Stimulated activated CD4-positive, alpha-beta T cell treated with anti-CD3 and anti-CD28 coated beads, Interleukin-12 subunit alpha, Interleukin-12 subunit beta, amount 100 ng/mL, for 24 hours (primary cell): ENCODE results near the gene TPM4.
"Not testable (repeated sequence)": the region's sequence is repeated elsewhere in the genome, so short reads cannot be mapped to it uniquely, and the experiment has no call there.

ENCODE experiments used
- DNase-seq, 2 experiments: peaks; one replicate each; pipeline ENCODE4 v3.0.0-alpha.2; 2020; ENCODE audit warnings: low read depth in 2 of 2

Gene TPM4

DNA sequence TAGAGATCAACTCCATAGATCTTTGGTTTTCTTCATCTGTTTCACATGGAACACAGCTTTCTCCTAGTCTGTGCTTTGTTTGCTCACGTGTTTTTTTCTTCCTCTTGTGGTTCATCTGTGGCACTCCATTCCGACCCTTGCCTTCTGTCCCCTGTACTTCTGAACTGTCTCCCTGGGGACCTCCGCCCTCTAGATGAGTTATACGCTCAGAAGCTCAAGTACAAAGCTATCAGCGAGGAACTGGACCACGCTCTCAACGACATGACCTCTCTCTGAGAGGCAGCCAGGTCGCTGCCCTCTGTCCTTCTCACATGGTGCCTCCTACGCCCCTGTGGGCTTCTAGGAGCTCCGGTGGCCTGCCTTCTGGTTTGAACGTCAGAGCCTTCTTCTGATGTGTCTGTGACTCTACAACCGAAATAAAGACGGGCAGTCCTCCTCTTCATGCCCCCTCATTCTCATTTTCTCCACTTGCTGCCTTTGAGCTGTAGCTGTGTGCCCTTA, 18.8 kb downstream of the TPM4 start:
- no peak for DNase-seq

DNA sequence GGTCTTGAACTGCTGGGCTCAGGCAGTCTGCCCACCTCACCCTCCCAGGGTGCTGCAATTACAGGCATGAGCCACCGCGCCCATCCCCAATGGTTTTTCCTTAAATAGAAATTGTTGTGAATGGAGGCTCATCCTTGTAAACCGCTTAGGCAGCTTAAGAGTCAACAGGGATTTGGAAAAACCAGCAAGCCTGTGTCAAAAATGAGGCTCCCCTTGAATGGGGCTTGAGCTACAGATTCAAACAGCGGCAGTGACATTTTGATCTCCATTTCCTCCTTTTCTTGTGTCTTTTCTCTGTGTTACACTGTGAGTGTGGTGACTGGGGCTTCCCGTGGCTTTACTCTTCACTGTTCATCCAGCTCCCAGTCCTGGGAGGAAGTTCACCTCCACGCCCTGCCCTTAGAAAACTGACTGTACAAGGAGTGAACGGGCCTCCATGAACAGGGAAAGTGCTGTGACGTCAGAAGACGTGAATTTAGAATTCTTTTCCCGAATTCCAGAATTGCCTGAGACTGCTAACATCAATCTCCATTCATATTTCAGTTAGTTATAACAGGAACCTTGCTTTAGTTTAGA, 20.1 kb downstream of the TPM4 start:
- no peak for DNase-seq

DNA sequence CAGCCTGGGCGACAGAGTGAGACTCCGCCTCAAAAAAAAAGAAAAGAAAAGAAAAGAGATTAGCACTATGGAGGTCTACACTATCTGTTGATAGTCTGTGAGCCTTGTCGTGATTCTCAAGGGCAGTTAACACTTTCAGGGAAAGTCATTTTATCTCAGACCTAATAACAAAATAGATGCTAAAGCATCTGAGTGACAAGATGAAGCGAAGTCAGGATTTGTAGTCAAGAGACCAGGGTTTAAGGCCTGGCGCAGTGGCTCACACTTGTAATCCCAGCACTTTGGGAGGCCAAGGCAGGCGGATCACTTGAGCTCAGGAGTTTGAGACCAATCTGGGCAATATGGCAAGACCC, 22.1 kb downstream of the TPM4 start:
- DNase-seq = no peak

DNA sequence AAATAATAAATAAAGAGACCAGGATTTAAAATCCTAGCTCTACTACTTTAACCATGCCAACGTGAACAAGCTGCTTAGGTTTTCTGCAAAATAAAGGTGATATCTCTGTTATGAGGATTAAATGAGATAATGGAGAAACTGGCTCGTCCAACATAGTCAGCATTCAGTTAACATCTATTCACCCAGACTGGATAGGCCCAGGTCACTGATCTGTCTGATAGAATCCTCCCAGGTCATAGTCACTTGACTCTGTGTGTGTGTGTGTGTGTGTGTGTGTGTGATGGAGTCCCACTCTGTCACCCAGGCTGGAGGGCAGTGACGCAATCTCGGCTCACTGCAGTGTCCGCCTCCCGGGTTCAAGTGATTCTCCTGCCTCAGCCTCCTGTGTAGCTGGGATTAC, 22.5 kb downstream of the TPM4 start:
- DNase-seq = no peak

DNA sequence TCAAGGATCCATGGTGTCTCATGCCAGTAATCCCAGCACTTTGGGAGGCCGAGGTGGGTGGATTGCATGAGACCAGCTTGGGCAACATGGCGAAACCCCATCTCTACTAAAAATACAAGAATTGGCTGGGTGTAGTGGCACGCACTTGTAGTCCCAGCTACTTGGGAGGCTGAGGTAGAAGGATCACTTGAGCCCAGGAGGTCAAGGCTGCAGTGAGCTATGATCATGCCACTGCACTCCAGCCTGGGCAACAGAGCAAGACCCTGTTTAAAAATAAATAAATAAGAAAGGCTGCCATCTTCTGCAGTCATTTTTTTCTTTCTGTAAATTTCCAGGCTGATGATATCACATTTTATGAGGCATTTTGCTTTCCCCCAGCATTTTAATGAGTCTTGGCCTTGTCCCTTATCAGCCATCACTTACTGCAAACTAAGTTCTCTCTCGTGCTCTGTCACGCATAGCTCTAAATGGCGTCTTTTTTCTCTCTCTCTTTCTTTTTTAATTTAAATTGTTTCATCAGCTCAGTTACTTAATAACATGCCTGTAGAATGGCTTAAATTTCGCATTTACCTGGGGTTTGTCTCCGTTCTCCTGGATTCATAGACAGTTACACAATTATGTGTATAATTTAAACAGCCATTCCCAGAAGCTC, 23.1 kb downstream of the TPM4 start:
- not testable (repeated sequence) for DNase-seq

DNA sequence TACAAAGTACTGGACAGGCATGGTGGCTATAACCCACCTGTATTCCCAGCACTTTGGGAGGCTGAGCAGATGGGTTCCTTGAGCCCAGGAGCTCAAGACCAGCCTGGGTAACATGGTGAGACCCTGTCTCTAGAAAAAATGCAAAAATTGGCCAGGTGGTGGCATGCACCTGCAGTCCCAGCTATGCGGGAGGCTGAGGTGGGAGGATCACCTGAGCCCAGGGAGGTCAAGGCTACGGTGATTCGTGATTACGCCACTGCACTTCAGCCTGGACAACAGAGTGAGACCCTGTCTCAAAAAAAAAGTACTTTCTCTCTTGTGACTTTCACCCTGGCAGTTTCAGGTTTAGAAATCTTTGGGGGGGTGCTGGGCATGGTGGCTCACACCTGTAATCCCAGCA, 24.2 kb downstream of the TPM4 start:
- DNase-seq = no peak

DNA sequence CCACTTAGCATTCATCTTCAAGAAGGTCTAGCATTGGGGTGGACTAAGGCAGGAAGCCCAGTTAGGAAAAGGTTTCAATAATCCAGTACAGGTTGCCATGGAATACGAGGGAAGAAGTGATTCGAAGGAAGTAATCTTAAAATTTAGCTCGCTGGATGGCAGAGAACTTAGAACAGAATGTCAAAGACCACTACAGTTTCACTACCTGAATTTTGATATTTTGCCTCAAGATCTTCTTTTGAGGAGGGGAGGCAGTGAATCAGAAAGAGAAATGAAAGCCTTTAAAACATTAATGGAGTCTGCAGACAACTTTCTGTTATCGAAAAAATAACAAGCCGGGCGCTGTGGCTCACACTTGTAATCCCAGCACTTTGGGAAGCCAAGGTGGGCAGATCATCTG, 28.4 kb downstream of the TPM4 start:
- no peak for DNase-seq

DNA sequence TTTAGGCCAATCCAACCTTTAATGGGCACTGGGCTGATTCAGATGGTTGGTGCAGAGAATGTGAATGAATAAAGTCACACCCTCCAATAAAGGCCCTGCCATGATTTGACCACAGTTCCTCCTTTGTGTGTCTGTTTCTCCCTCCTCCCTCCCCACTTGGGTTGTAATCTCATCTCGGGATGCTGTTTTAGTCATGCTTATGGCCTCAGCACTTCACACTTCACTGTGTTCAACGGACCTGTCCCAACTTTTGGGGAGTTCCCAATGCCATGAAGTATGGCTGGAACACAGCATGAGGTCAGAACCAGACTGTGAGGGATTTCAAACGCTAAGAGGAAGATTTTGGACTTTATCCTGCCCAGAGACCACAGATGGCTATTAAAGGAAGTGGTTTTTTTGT, 29.8 kb downstream of the TPM4 start:
- no peak for DNase-seq

DNA sequence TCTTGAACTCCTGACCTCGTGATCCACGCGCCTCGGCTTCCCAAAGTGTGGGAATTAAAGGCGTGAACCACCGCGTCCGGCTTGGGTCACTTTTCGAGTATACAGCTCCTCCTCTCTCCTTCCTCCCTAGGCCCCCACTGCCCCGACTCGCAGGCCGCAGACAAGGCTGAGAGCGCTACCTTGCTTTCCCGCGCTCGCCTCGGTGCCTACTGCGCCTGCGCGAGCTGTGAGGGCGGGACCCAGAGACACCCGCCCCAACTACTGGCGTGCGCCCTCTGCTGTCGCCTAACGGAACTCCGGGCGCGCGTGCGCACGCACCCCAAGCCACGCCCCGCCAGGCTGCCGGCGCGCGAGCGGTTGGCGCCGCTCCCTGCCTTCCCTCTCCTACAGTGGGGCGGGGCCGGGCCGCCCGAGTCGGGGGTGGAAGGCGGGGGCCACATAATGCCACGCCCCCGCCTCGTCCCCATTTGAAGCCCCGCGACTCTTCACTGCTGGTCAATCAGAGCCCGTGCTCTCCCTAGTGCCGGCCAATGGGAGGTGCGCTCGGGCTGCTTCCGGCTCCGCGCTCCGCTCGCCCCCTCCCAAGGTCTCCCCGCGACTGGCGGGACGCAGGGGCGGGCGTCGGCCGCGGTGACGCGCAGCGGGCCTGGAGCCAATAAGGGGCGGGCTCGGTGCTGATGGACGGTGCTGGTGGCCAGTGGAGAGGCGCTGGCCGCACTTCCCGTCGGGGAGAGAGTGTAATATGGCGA, 35.0 kb downstream of the TPM4 start, which contains the start of gene RAB8A:
TSS of gene RAB8A (plus strand) at position 730 of the 749 bp plus-strand sequence. CDS start at position 743, 13 bp downstream.
- peak; percentile 96 to 100 for DNase-seq

DNA sequence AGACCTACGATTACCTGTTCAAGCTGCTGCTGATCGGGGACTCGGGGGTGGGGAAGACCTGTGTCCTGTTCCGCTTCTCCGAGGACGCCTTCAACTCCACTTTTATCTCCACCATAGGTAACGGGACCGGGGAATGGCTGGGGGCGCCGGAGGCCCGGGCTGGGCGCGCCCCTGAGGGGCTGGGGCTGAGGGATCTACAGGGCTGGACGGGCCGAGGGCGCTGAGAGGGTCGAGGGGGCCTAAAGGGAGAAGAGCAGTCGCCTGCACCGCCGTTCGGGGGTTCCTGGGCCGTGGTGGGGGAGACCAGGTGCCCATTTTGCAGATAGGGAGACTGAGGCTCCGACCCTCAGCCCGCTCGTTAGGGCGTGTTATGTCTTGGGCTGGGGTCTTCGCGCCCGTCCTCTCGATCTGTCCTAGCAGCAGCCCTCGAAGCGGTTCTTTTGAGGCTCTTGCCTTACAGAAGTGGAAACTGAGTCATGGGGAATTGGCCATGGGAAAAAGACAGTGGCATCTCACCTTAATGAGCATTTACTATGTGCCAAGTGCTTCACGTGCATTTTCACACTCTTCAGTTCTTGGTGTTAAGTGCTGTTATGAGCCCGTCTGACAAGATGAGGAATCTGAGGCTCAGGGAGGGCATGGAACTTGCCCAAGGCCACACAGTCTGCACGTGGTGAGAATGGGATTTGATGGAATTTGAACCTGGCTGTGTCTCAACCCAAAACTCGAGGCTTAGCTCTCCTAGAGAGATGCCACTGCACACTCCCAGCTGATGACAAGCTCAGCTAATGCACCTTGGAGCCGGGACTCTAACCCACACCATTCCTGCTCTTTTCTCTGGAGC, 35.8 kb downstream of the TPM4 start:
- DNase-seq = no peak

DNA sequence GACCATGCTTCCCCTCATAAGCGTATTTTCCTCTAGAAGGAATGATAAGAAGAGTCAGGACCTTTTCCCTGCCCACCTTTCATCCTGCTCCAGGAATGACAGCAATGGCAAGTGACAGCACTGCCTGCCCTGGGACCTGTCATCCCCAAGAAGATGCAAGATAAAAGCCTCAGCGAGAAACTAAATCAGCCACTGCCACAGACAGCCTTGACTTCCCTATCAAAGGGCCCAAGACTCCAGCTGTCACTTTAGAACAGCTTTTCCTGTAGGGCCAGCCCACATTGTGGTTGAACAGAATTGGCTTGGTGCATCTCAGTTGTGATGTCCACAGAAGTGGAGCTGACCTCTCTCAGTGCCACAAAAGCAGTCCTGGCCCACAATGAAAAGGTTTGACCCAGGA, 36.5 kb downstream of the TPM4 start:
- DNase-seq = no peak

DNA sequence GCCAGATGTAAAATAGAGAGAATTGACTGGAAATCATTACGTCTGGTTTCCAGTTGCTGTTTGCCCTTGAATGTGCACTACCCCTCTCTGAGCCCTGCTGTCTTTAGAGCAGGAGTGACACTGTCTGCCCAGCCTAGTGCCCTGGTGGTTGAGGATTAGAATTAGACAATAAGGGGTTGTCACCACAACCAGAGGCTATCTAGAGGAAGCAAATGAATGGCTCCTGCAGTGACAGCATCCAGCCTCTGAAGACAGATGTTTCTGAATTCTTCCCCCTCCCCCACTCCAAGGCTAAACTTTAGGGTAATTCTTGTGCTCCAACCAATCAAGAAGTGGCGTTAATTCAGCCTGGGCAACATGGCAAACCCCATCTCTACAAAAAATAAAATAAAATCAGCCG, 37.4 kb downstream of the TPM4 start:
- DNase-seq = no peak

DNA sequence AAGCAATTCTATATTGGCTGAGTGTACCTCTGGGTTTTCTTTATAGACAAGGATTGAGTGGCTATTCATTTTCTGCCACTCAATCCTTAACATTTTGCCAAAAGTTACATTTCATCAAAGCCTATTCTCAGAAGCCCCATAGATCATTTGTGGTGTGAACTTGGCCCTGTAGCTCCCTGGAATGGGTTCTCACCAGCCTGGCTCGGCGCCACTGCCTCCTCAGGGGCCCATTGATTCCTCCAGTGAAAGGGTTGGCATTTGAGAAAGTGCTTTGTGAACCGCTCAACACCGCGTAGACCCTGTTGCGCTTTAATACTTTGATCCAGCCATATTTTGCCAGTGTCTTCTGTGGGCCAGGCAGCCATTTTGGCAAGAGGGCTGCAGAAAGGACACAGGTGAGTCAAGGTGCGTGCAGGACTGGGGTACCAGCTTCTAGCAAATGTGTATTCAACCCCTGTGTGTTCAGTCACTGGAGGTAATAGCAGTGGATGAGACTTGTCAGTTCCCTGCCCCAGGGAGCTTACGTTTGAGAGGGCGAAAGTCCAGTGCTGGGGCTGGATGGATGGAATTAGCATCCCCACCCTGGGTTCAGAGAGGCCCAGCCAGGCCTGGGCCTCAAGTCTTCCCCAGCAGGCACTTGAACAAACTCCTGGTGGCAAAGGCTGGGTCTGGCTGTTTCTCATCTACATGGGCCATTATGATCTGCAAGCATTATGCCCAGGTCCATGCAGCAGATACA, 39.2 kb downstream of the TPM4 start:
- no peak for DNase-seq

DNA sequence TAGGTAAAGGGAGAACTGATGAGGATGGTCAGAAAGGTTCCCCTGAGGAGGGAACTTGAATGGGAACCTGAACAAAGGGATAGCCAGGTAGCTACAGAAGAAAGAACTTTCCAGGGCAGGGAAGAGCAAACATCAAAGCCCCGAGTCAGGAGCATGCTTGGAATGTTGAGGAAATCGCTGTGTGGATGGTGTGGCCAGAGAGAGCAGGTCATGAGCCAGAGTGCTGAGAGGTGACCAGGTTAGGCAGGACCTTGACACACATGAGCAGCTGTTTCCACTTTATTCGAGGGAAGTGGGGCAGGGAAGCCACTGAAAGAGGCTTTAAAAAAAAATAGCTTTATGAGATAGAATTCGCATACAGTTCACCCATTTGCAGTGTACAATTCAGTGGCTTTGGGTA, 39.8 kb downstream of the TPM4 start:
- DNase-seq = no peak

DNA sequence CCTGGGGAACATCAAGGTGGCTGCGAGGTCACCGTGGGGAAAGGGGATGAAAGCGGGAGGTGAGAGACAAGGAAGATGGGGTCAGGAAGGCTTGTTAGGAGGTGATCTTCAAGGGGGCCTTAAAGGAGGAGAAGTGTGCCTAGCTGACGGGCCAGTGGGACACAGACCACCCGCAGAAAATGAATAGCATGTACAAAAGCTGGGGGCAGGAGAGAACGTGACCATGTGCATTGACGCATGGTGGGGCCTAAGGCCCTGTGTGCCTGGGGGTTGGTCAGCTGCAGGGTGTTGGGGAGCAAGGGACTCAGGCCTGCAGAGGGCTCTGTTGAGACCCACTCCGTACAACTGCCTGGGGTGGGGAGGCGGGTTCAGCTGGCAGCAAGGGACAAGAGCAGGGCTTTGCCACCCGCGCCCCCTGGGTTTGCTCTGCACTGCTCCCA, 41.3 kb downstream of the TPM4 start:
- DNase-seq = no peak

DNA sequence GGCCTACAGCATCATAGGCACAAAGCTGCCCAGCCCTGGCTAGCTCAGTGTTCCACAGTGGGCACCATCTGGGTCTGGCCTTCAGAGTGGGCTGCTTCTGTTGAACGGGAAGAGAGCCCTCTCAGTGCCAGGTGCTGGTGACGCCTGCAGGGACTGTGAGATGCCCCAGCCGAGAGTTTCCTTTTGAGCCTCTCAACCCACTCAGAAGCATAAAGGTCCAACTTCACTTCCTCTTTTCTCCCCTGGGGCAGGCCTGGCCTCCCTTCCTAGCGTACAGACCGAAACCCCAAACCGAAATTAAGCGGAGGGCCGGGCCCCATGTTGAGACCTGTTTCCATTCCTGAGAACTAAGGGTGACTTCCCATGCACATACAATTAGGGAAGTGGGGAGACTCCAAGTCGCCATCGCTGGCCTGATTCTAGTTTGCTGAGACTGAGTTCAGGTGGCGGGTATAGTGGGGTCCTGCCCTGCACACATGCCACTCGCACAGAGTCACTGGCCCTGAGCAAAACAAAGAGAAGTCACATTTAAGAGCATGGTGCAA, 42.3 kb downstream of the TPM4 start:
- peak in 1 of 2 experiments; percentile 58 for DNase-seq

DNA sequence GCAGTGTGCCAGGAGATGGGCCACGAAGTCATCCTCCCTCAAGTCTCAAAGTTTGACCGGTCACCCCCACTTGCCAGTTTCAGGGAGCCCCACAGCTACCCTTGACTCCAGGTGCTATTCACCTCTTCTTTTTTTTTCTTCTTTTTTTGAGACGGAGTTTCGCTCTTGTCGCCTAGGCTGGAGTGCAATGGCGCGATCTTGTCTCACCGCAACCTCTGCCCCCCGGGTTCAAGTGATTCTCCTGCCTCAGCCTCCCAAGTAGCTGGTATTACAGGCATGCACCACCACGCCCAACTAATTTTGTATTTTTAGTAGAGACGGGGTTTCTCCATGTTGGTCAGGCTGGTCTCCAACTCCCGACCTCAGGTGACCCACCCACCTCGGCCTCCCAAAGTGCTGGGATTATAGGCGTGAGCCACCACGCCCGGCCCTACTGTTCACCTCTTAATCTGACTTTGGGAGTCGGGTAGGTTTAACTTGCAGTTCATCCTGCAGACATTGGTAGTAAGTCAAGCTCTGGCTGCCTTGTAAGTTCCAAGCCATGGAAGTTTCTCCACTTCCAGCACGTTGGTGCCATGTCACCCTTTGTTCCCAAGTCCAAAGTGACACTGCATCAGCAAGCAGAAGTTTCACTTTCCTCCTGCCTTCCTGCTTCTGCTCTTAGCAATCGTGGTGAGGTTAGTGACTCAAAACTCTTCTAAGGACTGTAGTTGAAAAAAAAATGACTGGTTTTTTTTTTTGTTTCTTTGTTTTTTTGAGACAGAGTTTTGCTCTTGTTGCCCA, 43.0 kb downstream of the TPM4 start:
- not testable (repeated sequence) for DNase-seq

DNA sequence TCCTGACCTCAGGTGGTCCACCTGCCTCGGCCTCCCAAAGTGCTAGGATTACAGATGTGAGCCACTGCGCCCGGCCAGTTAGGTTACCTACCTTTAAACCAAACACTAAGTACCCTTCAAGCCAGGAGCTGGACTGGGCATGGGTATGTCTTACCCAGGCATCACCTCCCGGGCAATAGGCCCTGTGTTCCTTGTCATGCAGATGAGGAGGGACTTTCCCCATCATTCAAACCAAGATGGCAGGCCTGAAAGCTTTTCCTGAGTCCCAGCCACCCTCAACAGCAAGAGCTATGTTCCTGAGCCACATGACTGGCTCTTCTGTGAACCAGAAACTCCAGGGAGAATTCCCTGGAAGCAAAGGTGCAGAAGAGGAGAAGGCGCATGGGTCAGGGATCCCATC, 44.8 kb downstream of the TPM4 start:
- no peak for DNase-seq

DNA sequence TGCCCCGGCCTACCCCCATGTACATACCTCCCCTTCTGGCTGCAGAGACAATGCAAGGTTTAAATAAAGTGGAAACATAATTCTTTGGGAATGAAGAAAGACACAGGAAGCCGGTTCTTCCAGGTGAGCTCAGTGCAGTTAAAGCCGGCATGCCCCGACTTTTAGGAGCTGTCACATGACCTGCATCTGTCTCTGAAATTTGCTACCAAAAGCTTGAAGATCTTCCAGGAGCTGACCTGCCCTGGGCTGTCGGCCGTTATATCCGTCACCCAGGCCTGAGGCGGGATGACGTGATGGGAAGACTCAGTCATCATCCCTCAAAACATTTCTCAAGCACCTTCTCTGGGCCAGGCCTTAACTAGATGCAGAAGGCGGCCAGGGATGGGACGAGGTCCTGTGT, 45.7 kb downstream of the TPM4 start:
- DNase-seq = no peak

DNA sequence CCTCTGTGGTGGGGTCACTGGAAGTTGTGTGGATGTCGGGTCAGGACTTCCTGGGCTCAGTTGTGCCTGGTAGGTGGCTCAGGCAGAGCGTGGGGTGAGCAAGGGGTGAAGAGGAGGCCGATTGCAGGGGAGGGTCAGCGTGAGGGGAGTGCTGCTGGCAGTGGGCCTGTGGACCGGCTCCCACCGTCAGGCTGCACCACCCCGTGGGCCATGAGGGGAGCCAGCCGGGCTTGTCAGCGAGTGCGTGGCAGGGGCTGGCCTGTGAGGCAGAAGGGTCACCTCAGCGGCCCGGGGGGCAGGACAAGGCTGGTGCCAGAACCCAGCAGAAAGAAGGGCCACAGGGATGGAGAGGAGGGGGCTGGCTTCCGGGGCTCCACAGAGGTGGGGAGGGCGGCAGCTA, 48.7 kb downstream of the TPM4 start:
- DNase-seq = no peak
